ENCODE results near the gene BTLA. TPM values are rescaled to one million over a fixed set of nuclear protein-coding genes. Genes with fewer than 3 reads are reported as not detected.

BTLA gene
- 0.12 TPM in 1 of 2 replicates, not detected in the other for total RNA-seq

GRCh38 chr3:112498914-112499711 lies at the start of gene BTLA:
TSS of gene BTLA (minus strand) at chr3:112499472. CDS start at chr3:112499358, 114 bp downstream.

Other genes with a start within 250 kb of the BTLA start
- gene SLC9C1, start 205.3 kb downstream of the BTLA start, total RNA-seq, result 0.12 and 0.22 TPM in 2 replicates
- gene CD200, start 166.3 kb downstream of the BTLA start, total RNA-seq, result 0.44 and 2.9 TPM in 2 replicates
- gene ATG3, start 62.5 kb upstream of the BTLA start, total RNA-seq, result 79.7 and 112 TPM in 2 replicates
- gene SLC35A5, start 62.6 kb upstream of the BTLA start, total RNA-seq, result 32.0 and 33.9 TPM in 2 replicates
- 134 and 363 TPM in 2 replicates for gene CCDC80, start 141.7 kb upstream of the BTLA start, total RNA-seq

Measured in uterine smooth muscle cell (primary cell).